ENCODE results near the gene CYBRD1.
A peak's percentile ranks its signal among the peaks of the same experiment; 100 is the strongest.

DNA sequence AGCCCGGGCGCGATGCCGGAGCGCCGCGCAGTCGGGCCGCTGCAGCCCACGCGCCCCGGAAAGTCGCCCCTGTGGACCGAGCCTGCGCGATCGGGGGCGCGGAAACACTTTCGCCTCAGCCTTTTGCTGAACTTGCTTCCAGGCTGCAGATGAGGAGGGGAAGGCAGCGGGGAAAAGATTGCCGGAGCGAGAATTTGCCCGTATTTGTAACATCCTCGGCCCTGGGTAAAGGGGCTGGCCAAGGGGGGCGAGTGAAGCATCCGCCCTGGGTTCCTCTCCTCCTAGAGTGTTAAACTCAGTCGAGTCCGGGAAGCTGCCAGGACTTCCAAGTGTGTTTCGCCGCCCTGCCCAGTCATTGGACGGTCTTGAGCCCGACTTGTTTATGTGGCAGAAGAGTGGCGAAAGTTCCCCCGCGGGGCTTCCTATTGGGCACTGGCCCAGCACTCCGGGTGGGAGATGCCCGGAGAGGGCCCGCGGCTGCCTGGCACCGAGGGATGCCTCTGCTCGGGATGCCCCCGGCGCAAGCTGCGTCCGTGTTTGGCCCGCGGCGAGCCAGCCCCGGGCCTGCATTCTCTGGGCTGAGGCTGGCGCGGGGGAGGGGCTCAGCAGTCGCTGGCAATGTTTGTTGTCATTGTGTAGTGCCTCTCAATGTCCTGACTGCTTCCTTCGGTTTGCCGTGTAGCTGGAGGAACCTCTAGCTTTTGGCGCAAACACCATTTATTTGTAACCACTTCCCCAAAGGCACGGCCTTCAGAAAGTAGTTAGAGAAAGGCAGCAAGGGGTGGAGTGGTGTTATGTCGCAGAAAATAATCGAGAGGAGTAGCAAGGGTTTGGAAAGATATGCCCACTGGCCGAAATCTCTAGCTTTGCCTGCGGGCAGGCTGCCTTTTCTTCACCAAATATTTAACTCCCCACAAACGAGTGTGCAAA lies 1.1 kb downstream of the CYBRD1 start:
- TF ChIP-seq, protein P1, sequence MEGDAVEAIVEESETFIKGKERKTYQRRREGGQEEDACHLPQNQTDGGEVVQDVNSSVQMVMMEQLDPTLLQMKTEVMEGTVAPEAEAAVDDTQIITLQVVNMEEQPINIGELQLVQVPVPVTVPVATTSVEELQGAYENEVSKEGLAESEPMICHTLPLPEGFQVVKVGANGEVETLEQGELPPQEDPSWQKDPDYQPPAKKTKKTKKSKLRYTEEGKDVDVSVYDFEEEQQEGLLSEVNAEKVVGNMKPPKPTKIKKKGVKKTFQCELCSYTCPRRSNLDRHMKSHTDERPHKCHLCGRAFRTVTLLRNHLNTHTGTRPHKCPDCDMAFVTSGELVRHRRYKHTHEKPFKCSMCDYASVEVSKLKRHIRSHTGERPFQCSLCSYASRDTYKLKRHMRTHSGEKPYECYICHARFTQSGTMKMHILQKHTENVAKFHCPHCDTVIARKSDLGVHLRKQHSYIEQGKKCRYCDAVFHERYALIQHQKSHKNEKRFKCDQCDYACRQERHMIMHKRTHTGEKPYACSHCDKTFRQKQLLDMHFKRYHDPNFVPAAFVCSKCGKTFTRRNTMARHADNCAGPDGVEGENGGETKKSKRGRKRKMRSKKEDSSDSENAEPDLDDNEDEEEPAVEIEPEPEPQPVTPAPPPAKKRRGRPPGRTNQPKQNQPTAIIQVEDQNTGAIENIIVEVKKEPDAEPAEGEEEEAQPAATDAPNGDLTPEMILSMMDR (IDR thresholded peaks at IDR 0.05): no peak
- no peak for TF ChIP-seq POLR2A (IDR thresholded peaks at IDR 0.05)
- TF ChIP-seq POLR2AphosphoS5 (IDR thresholded peaks at IDR 0.05): peak in 1 of 3 donors; percentile 37
- TF ChIP-seq EP300 (IDR thresholded peaks at IDR 0.05): no peak
